ENCODE results near the gene TUBB. TPM values are rescaled to one million over a fixed set of nuclear protein-coding genes. Genes with fewer than 3 reads are reported as not detected.

Gene TUBB
- total RNA-seq, 6 experiments from 2014 or later, result 150 to 268 (median 241) TPM

DNA sequence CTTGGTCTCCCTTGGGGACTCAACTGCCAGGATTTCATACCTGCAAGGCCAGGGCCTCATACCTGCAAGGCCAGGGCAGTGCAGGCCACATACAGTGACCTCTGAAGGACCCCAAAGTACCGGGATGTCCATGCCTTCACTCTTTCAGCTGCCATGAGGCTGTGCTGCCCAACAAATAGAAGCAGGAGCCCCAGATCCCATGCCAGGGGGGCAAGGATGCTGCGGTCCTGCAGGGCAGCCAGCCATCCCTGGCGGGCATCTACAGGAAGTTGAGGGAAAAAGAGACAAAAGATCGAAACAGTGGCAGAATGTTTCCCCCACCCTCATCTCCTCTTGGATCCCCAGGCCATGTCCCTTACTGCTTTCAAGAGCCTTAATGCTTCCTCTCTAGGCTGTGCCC is 30.2 kb upstream of the TUBB start:
- Histone ChIP-seq H3K36me3 (no peaks in the 10 kb centered on the region), H3K27me3 (no peaks in the 10 kb centered on the region), H3K9me3 (no peaks in the 10 kb centered on the region), H3K27ac (peak overlapping the region; percentile 30 to 61 (median 59)), H3K4me1 (peaks cover 0 to 29% (median 12%) of the 10 kb centered on the region in 4 donors), H3K4me3 (peak overlapping the region in 2 of 3 donors; percentile 54 to 62)
- intact Hi-C loops (cut with DNase I), result no loop called here
- ATAC-seq (no peak), DNase-seq (peak in 1 of 3 donors; percentile 42)
- WGBS (ENCODE audit: insufficient coverage, low coverage, low lambda C conversion rate, missing lambda C conversion rate), result 0% methylated on average over 1 of the region's 4 CpGs
- no peak for TF ChIP-seq POLR2A (IDR thresholded peaks at IDR 0.05)
- TF ChIP-seq, protein P1, sequence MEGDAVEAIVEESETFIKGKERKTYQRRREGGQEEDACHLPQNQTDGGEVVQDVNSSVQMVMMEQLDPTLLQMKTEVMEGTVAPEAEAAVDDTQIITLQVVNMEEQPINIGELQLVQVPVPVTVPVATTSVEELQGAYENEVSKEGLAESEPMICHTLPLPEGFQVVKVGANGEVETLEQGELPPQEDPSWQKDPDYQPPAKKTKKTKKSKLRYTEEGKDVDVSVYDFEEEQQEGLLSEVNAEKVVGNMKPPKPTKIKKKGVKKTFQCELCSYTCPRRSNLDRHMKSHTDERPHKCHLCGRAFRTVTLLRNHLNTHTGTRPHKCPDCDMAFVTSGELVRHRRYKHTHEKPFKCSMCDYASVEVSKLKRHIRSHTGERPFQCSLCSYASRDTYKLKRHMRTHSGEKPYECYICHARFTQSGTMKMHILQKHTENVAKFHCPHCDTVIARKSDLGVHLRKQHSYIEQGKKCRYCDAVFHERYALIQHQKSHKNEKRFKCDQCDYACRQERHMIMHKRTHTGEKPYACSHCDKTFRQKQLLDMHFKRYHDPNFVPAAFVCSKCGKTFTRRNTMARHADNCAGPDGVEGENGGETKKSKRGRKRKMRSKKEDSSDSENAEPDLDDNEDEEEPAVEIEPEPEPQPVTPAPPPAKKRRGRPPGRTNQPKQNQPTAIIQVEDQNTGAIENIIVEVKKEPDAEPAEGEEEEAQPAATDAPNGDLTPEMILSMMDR (IDR thresholded peaks at IDR 0.05), result no peak

GRCh38 chr6:30690403-30691207 is 29.5 kb upstream of the TUBB start, which contains the start of gene NRM:
NRM (minus strand) TSS chr6:30690984; CDS start chr6:30690974, 10 bp downstream.
- Histone ChIP-seq H3K27ac (peak within 1 kb of the TSS; percentile 30 to 61 (median 59)), H3K9me3 (no peaks in the 10 kb centered on the region), H3K4me1 (peaks cover 0 to 28% (median 11%) of the 10 kb centered on the region in 4 donors), H3K4me3 (peak within 1 kb of the TSS; percentile 54 to 70 (median 62)), H3K36me3 (no peaks in the 10 kb centered on the region), H3K27me3 (no peaks in the 10 kb centered on the region)
- peak; percentile 89 for DNase-seq
- intact Hi-C loops (cut with DNase I), result no loop called here
- peak; percentile 62 to 80 (median 79) for ATAC-seq
- TF ChIP-seq POLR2A (IDR thresholded peaks at IDR 0.05), result peak; percentile 33
- TF ChIP-seq, protein P1 (IDR thresholded peaks at IDR 0.05), result no peak
- WGBS (ENCODE audit: insufficient coverage, low coverage, low lambda C conversion rate, missing lambda C conversion rate), result 1% methylated on average over 38 of the region's 40 CpGs

DNA sequence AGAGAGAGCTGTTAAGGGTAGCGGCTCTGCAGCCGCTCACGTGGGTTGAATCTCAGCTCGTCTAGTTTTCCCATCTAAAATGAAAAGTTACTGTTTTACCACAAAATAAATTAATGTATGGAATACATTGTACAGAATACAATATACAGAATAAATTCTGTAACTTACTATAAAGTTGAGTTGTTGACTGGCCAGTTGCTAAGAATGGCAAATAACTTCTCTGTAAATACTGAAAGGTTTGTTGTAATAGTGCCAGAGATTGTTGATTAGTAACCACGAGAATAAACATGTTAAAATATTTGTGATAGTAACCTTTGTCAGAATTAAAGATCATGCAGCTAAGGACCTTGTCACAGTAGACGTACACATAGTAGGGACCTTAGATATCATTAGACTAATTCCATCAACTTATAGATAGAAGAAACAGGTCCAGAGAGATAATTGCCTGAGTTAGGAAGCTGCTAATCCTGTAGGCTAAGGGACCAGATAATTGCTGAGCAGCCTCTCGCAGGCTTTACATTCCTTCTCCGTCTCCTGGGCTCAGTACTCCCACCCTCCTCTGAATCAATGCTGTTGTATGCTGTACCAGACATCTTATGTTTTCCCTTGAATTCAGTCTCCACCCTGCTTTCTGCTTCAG is 28.8 kb upstream of the TUBB start:
- TF ChIP-seq, protein P1 (IDR thresholded peaks at IDR 0.05), result no peak
- no peak for TF ChIP-seq POLR2A (IDR thresholded peaks at IDR 0.05)
- ATAC-seq (peak in 1 of 4 donors; percentile 11), DNase-seq (no peak)
- intact Hi-C loops (cut with DNase I), result no loop called here
- H3K36me3 ChIP-seq, result no peaks in the 10 kb centered on the region
- H3K27me3 ChIP-seq, result no peaks in the 10 kb centered on the region
- no peaks in the 10 kb centered on the region for H3K9me3 ChIP-seq
- peaks cover 0 to 30% (median 11%) of the 10 kb centered on the region in 4 donors for H3K4me1 ChIP-seq
- H3K4me3 ChIP-seq, result peak overlapping the region; percentile 54 to 70 (median 62)
- peak overlapping the region; percentile 30 to 61 (median 59) for H3K27ac ChIP-seq
- WGBS (ENCODE audit: insufficient coverage, low coverage, low lambda C conversion rate, missing lambda C conversion rate), result 3% methylated on average over 8 of the region's 8 CpGs

GRCh38 chr6:30696432-30696831 is 23.7 kb upstream of the TUBB start:
- H3K27me3 ChIP-seq, result no peaks in the 10 kb centered on the region
- H3K4me1 ChIP-seq, result peaks cover 0 to 27% (median 10%) of the 10 kb centered on the region in 4 donors
- TF ChIP-seq, protein P1 (IDR thresholded peaks at IDR 0.05), result no peak
- TF ChIP-seq POLR2A (IDR thresholded peaks at IDR 0.05), result no peak
- DNase-seq (peak in 1 of 3 donors; percentile 1), ATAC-seq (no peak)
- no peak overlapping the region for H3K4me3 ChIP-seq
- H3K9me3 ChIP-seq, result no peaks in the 10 kb centered on the region
- no peaks in the 10 kb centered on the region for H3K36me3 ChIP-seq
- no peak overlapping the region for H3K27ac ChIP-seq
- WGBS (ENCODE audit: insufficient coverage, low coverage, low lambda C conversion rate, missing lambda C conversion rate), result 96% methylated on average over 4 of the region's 5 CpGs
- intact Hi-C loops (cut with DNase I), result no loop called here

Measured in right lobe of liver (tissue), 6 donors.